Activated naive CD4-positive, alpha-beta T cell treated with anti-CD3 and anti-CD28 coated beads for 36 hours (primary cell): ENCODE measurements around the gene CGAS. TPM values are rescaled to one million over a fixed set of nuclear protein-coding genes. Genes with fewer than 3 reads are reported as not detected.
A peak's percentile ranks its signal among the peaks of the same experiment; 100 is the strongest.
"Not testable (repeated sequence)": the region's sequence is repeated elsewhere in the genome, so short reads cannot be mapped to it uniquely, and the experiment has no call there.

Source experiments
- CTCF ChIA-PET: fragments of 350-600 bp; sonication (Branson Sonifier 250); formaldehyde crosslinking; loops from one replicate; lab custom pipeline; 2021; ENCODE audit warnings: antibody characterized with exemption; lab: Charles Lee
- DNase-seq: peaks from one replicate; pipeline ENCODE4 v3.0.0-alpha.2; 2020
- H3K27ac Mint-ChIP-seq: one replicate; pipeline ENCODE4 v1.8.0; 2021; ENCODE audit warnings: mild to moderate bottlenecking, mixed read lengths
- H3K27me3 Mint-ChIP-seq: one replicate; pipeline ENCODE4 v1.8.0; 2021; ENCODE audit warnings: low read depth, mixed read lengths
- H3K36me3 Mint-ChIP-seq: one replicate; pipeline ENCODE4 v1.8.0; 2021; ENCODE audit warnings: low read depth, mixed read lengths
- H3K4me1 Mint-ChIP-seq: one replicate; pipeline ENCODE4 v1.8.0; 2021; ENCODE audit warnings: low read depth, mixed read lengths
- H3K4me3 Mint-ChIP-seq: one replicate; pipeline ENCODE4 v1.8.0; 2021; ENCODE audit warnings: mild to moderate bottlenecking, moderate library complexity, mixed read lengths
- H3K9me3 Mint-ChIP-seq: one replicate; pipeline ENCODE4 v1.8.0; 2021; ENCODE audit warnings: mixed read lengths
- intact Hi-C: fragments of 100-400 bp; cut with micrococcal nuclease; formaldehyde crosslinking; loops from one replicate; pipeline ENCODE4 v1.15.1; 2023
- total RNA-seq, 2 experiments: library from RNA; stranded (reverse); gene quantifications; one replicate each; pipeline ENCODE4 v1.2.3, GENCODE V29; 2021

CGAS gene
- total RNA-seq, 2 experiments from 2014 or later: 17.4 to 17.8 TPM

DNA sequence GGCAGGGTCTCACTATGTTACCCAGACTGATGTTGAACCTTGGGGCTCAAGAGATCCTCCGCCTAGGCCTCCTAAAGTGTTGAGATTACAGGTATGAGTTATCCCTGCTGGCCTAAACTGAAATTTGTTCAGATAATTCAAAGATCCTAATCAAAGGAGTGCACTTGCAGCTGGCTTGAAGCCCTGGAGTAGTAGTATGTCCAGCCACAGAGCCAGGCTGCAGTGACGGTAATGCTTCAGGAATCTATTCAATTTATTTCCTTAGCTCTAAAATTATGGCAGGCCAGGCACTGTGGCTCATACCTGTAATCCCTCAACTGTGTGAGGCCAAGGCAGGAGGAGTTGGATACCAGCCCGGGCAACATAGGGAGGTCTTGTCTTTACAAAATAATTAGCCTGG is 58.8 kb downstream of the CGAS start:
- H3K27me3 Mint-ChIP-seq: peaks cover 3% of the 10 kb centered on the region
- peaks cover 4% of the 10 kb centered on the region for H3K4me1 Mint-ChIP-seq
- DNase-seq: no peak
- no peak overlapping the region for H3K27ac Mint-ChIP-seq
- intact Hi-C loops: no loop called here
- H3K4me3 Mint-ChIP-seq: no peak overlapping the region
- H3K36me3 Mint-ChIP-seq: no peaks in the 10 kb centered on the region
- no peaks in the 10 kb centered on the region for H3K9me3 Mint-ChIP-seq
- CTCF ChIA-PET: interaction anchor here (0.7 kb wide), 1 partner anchor 38 kb away, joined by 4 read pairs; no protein-coding TSS in a partner anchor

DNA sequence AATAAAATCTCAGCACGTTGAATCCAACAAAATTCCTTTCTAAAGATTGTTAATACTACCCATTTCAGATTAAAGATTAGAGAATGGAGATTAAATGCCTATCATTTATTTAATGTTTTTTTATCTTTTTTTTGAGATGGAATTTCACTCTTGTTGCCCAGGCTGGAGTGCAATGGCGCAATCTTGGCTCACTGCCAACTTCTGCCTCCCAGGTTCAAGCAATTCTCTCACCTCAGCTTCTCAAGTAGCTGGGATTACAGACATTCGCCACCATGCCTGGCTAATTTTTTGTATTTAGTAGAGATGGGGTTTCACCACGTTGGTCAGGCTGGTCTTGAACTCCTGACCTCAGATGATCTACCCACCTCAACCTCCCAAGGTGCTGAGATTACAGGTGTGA is 59.9 kb downstream of the CGAS start:
- H3K4me1 Mint-ChIP-seq, DNase-seq, H3K27ac Mint-ChIP-seq, H3K27me3 Mint-ChIP-seq, H3K9me3 Mint-ChIP-seq, H3K36me3 Mint-ChIP-seq, intact Hi-C loops, H3K4me3 Mint-ChIP-seq: not testable (repeated sequence)
- CTCF ChIA-PET: interaction anchor here (0.7 kb wide), 1 partner anchor 8 kb away, joined by 3 read pairs; no protein-coding TSS in a partner anchor

DNA sequence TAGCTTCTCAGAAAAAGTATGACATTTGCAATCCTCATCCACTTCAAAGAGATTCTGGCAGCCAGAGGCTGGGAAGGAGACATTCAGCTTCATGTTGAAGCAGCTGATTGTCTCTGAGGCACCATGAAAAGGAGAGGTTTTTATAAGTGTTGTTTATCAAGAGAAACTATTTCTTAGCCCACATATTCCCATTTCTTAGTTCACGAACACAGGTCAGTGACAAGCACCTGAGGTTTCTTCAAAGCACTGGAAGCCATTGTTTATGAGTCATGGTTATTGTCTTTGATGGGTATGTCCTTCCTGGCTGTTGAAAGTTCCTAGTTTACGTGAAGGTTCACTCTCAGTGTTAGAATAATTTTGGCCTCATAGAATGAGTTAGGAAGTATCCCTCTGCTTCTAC is 60.4 kb downstream of the CGAS start:
- no peaks in the 10 kb centered on the region for H3K9me3 Mint-ChIP-seq
- H3K27me3 Mint-ChIP-seq: peaks cover 3% of the 10 kb centered on the region
- DNase-seq: no peak
- peaks cover 4% of the 10 kb centered on the region for H3K4me1 Mint-ChIP-seq
- H3K36me3 Mint-ChIP-seq: no peaks in the 10 kb centered on the region
- CTCF ChIA-PET: no interaction called here
- no peak overlapping the region for H3K27ac Mint-ChIP-seq
- H3K4me3 Mint-ChIP-seq: no peak overlapping the region
- intact Hi-C loops: no loop called here

DNA sequence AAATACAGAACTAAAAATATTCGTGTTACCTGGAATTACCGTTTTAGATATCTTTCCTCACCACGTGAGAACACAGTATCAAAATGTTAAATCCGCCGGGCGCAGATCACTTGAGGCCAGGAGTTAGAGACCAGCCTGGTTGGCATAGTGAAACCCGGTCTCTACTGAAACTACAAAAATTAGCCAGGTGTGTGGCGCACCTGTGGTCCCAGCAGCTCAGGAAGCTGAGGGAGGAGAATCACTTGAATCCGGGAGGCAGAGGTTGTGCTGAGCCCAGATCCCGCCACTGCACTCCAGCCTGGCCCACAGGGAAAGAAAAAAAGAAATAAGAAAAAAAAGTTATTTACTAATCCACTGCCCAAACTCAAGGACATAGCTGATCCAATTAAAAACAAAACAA is 62.2 kb downstream of the CGAS start:
- Mint-ChIP-seq H3K4me3 (no peak overlapping the region), H3K4me1 (peaks cover 4% of the 10 kb centered on the region), H3K27ac (no peak overlapping the region), H3K27me3 (peaks cover 3% of the 10 kb centered on the region), H3K36me3 (no peaks in the 10 kb centered on the region), H3K9me3 (no peaks in the 10 kb centered on the region)
- DNase-seq: no peak
- intact Hi-C loops: loop anchor here (1.0 to 2.0 kb wide), 2 partner anchors 63 to 264 kb away; no protein-coding TSS in a partner anchor
- CTCF ChIA-PET: interaction anchor here (0.6 to 2.2 kb wide), 3 partner anchors 15 to 257 kb away, joined by 4 to 20 read pairs (median 7); no protein-coding TSS in a partner anchor

DNA sequence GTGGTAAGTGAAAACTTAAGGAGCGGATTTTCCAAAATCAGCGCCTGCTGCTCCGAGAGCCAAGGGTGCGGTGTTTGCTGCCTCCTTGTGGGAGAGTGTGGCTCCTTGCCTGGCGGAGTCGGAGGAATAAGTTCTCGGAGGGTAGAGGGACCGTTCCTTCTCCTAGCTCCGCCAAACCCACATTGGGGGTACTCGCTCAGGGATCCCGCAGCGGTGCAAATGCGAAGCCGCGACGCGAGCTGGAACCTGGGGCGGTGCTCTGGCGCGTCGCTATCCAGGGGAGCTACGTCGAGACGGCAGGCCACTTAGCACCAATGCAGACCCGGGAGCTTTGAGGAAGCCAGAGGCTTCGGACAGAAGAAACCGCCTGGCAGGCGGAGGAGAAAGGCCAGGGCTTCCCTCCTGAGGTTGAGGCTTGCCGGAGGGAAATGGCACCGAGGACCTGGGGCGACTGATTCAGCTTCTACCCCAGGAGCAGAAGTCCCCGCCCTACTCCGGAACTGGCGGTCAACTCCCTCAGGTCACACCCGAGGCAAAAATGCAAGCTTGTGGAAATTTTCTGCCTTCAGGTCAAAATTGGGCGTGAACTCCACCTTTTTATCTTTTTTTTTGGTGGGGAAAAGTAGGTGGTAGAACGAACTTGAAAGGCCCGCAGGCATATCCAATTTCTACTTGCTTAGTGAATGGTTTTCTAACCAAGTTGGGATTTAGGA is 63.1 kb downstream of the CGAS start:
- CTCF ChIA-PET: interaction anchor here (0.8 to 2.2 kb wide), 15 partner anchors 9 to 765 kb away, joined by 3 to 20 read pairs (median 4); no protein-coding TSS in a partner anchor
- intact Hi-C loops: loop anchor here (1.0 to 2.0 kb wide), 5 partner anchors 62 to 977 kb away; no protein-coding TSS in a partner anchor
- peaks cover 3% of the 10 kb centered on the region for H3K27me3 Mint-ChIP-seq
- peak; percentile 64 for DNase-seq
- H3K4me3 Mint-ChIP-seq: peak overlapping the region; percentile 73
- H3K36me3 Mint-ChIP-seq: no peaks in the 10 kb centered on the region
- H3K4me1 Mint-ChIP-seq: peaks cover 4% of the 10 kb centered on the region
- no peaks in the 10 kb centered on the region for H3K9me3 Mint-ChIP-seq
- H3K27ac Mint-ChIP-seq: no peak overlapping the region

DNA sequence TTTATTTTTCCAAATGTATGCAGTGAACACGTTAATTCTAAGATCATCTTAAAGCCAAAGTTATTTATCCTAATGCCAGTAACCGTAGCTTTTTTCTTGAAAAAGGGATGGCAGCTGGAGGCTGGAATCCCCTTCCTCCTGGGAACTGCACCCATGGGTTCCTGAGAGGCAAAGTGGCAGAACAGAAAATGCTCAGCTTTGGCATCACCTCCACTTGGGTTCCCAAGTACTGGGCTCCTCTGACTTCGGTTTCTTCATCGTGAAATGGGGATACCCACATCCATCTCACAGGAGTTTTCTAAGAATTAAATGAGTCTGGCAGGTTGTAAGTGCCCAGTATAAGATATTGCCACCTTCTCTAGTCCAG is 63.7 kb downstream of the CGAS start:
- H3K4me1 Mint-ChIP-seq: peaks cover 4% of the 10 kb centered on the region
- peaks cover 3% of the 10 kb centered on the region for H3K27me3 Mint-ChIP-seq
- no peak for DNase-seq
- peak overlapping the region; percentile 73 for H3K4me3 Mint-ChIP-seq
- intact Hi-C loops: loop anchor here (1.0 to 2.0 kb wide), 4 partner anchors 62 to 976 kb away; no protein-coding TSS in a partner anchor
- H3K36me3 Mint-ChIP-seq: no peaks in the 10 kb centered on the region
- no peak overlapping the region for H3K27ac Mint-ChIP-seq
- H3K9me3 Mint-ChIP-seq: no peaks in the 10 kb centered on the region
- CTCF ChIA-PET: interaction anchor here (0.6 to 2.2 kb wide), 13 partner anchors 10 to 757 kb away, joined by 3 to 20 read pairs (median 5); no protein-coding TSS in a partner anchor

DNA sequence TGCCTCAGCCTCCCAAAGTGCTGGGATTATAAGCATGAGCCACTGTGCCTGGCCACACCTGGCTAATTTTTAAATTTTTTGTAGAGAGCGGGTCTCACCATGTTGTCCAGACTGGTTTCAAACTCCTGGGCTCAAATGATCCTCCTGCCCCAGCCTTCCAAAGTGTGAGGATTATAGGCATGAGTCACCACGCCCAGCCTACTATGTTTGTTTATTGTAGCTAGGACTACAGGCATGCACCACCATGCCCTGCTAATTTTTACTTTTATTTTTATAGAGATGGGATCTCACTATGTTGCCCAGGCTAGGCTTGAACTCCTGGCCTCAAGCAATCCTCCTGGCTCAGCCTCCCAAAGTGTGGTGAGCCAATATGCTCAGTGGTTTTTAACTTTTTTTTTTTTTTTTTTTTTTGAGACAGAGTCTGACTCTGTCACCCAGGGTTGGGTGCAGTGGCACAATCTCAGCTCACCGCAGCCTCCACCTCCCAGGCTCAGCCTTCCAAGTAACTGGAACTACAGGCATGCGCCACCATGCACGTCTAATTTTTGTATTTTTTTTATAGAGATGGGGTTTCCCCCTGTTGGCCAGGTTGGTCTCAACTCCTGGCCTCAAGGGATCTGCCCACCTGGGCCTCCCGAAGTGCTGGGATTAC is 69.5 kb downstream of the CGAS start:
- Mint-ChIP-seq H3K9me3 (no peaks in the 10 kb centered on the region), H3K4me3 (no peak overlapping the region), H3K27me3 (no peaks in the 10 kb centered on the region), H3K27ac (no peak overlapping the region), H3K36me3 (no peaks in the 10 kb centered on the region), H3K4me1 (no peaks in the 10 kb centered on the region)
- CTCF ChIA-PET: no interaction called here
- DNase-seq: no peak
- intact Hi-C loops: no loop called here

DNA sequence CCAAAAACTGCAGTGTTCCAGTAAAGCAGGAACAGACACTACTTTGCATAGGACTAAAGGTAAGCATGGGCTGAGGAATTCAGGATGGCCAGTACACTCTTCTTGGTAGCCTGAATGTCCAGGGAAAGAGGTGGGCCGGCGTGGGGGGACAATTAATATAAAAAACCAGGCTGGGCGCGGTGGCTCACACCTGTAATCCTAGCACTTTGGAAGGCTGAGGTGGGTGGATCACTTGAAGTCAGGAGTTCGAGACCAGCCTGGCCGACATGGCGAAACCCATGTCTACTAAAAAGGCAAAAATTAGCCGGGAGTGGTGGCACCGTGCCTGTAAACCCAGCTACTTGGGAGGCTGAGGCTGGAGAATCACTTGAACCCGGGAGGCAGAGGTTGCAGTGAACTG is 70.6 kb downstream of the CGAS start:
- H3K4me3 Mint-ChIP-seq, H3K4me1 Mint-ChIP-seq, DNase-seq, H3K27me3 Mint-ChIP-seq, H3K9me3 Mint-ChIP-seq, intact Hi-C loops, H3K36me3 Mint-ChIP-seq, H3K27ac Mint-ChIP-seq: not testable (repeated sequence)
- CTCF ChIA-PET: interaction anchor here (0.7 kb wide), 1 partner anchor 1937 kb away, joined by 3 read pairs; no protein-coding TSS in a partner anchor

DNA sequence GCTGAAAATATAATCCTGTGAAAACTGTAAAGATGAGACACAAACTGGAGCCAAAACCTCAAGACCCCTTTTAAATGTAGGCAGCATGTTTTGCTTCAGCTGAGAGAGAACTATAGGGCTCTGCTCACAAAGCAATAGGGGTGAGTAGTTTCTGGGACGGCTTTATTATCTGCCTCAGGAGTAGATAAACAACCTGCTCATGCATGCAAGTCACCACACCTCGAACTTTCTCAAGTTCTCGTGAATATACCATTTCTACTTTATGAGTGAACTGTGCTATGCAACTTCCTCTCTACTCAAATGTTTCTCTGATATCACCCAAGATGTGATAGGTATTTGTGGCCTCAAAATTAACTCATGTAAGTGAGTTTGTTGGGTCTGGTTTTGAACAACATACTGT is 74.9 kb downstream of the CGAS start:
- Mint-ChIP-seq H3K4me1 (no peaks in the 10 kb centered on the region), H3K4me3 (no peak overlapping the region), H3K9me3 (peaks cover 3% of the 10 kb centered on the region), H3K36me3 (no peaks in the 10 kb centered on the region), H3K27ac (no peak overlapping the region), H3K27me3 (no peaks in the 10 kb centered on the region)
- no peak for DNase-seq
- intact Hi-C loops: no loop called here
- CTCF ChIA-PET: no interaction called here

DNA sequence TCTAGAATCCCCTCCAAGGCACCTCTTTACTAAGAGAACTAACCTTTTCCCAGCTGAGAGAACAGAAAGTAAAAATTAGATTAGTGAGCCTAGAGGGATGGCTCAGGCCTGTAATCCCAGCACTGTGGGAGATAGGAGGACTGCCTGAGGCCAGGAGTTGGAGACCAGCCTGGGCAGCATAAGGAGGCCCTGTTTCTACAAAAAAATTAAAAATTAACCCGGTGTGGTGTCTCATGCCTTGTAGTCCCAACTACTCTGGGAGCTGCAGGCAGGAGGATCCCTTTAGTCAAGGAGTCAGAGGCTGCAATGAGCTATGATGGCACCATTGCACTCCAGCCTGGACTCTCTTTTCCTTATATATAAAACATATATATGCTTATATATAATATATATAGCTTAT is 76.9 kb downstream of the CGAS start:
- no peaks in the 10 kb centered on the region for H3K36me3 Mint-ChIP-seq
- intact Hi-C loops: no loop called here
- no peaks in the 10 kb centered on the region for H3K4me1 Mint-ChIP-seq
- CTCF ChIA-PET: interaction anchor here (2.2 kb wide), 1 partner anchor 14 kb away, joined by 7 read pairs; no protein-coding TSS in a partner anchor
- no peak overlapping the region for H3K27ac Mint-ChIP-seq
- no peak overlapping the region for H3K4me3 Mint-ChIP-seq
- no peaks in the 10 kb centered on the region for H3K27me3 Mint-ChIP-seq
- no peak for DNase-seq
- H3K9me3 Mint-ChIP-seq: peaks cover 8% of the 10 kb centered on the region
